Trophoblast cell (in vitro differentiated cells and primary cell): Measurements from ENCODE around the gene ZNF341.

Source experiments
- DNase-seq, 2 donors: peaks; one replicate each; pipeline ENCODE4 v3.0.0-alpha.2; 2016
- H2AFZ ChIP-seq: 2 replicates; pipeline ENCODE4 v1.6.1; 2013; ENCODE audit warnings: low read length, moderate library complexity, mild to moderate bottlenecking; ENCODE audit not compliant: insufficient read depth, poor library complexity
- H2AK5ac ChIP-seq: 2 replicates; pipeline ENCODE4 v1.6.1; 2013; ENCODE audit warnings: mild to moderate bottlenecking, low read length
- H2BK120ac ChIP-seq: 2 replicates; pipeline ENCODE4 v1.6.1; 2013; ENCODE audit warnings: low read length, mild to moderate bottlenecking, moderate library complexity; ENCODE audit not compliant: insufficient read depth, poor library complexity
- H2BK12ac ChIP-seq: 2 replicates; pipeline ENCODE4 v1.6.1; 2013; ENCODE audit warnings: mild to moderate bottlenecking, low read length, moderate library complexity
- H2BK5ac ChIP-seq: 2 replicates; pipeline ENCODE4 v1.6.1; 2013; ENCODE audit warnings: low read length, low read depth, moderate library complexity, mild to moderate bottlenecking; ENCODE audit not compliant: poor library complexity
- H3K14ac ChIP-seq: 2 replicates; pipeline ENCODE4 v1.6.1; 2013; ENCODE audit warnings: mild to moderate bottlenecking, low read length
- H3K18ac ChIP-seq: 2 replicates; pipeline ENCODE4 v1.6.1; 2013; ENCODE audit warnings: mild to moderate bottlenecking, low read length
- H3K23ac ChIP-seq: 2 replicates; pipeline ENCODE4 v1.6.1; 2013; ENCODE audit warnings: low read length
- H3K27ac ChIP-seq: 2 replicates; pipeline ENCODE4 v1.5.1; 2013; ENCODE audit warnings: low read depth, mild to moderate bottlenecking, inconsistent platforms, low read length, moderate library complexity
- H3K27me3 ChIP-seq: 2 replicates; pipeline ENCODE4 v1.6.1; 2013; ENCODE audit warnings: inconsistent platforms, mild to moderate bottlenecking, low read length, moderate library complexity; ENCODE audit not compliant: insufficient read depth
- H3K36me3 ChIP-seq, 2 experiments: 1 replicate in 1 of 2; 2 replicates in 1 of 2; pipeline ENCODE4 v1.6.1; 2013; ENCODE audit warnings: low read length in 2 of 2, mild to moderate bottlenecking in 2 of 2, moderate library complexity in 1 of 2; ENCODE audit not compliant: insufficient read depth in 2 of 2, control insufficient read depth in 1 of 2
- H3K4ac ChIP-seq: 2 replicates; pipeline ENCODE4 v1.6.1; 2013; ENCODE audit warnings: low read depth, mild to moderate bottlenecking, low read length, moderate library complexity
- H3K4me1 ChIP-seq, 2 experiments: 1 replicate in 1 of 2; 2 replicates in 1 of 2; pipeline ENCODE4 v1.6.1; 2013; ENCODE audit warnings: low read length in 2 of 2, mild to moderate bottlenecking in 2 of 2, moderate library complexity in 1 of 2; ENCODE audit not compliant: insufficient read depth in 2 of 2, control insufficient read depth in 1 of 2
- H3K4me2 ChIP-seq: 2 replicates; pipeline ENCODE4 v1.6.1; 2013; ENCODE audit warnings: inconsistent platforms, mild to moderate bottlenecking, low read length, moderate library complexity
- H3K4me3 ChIP-seq: 2 replicates; pipeline ENCODE4 v1.5.1; 2013; ENCODE audit warnings: mild to moderate bottlenecking, low read depth, low read length, inconsistent platforms
- H3K79me1 ChIP-seq: one replicate; pipeline ENCODE4 v1.6.1; 2013; ENCODE audit warnings: low read length
- H3K79me2 ChIP-seq: 2 replicates; pipeline ENCODE4 v1.6.1; 2013; ENCODE audit warnings: low read length, mild to moderate bottlenecking; ENCODE audit not compliant: control insufficient read depth, insufficient read depth, poor library complexity
- H3K9ac ChIP-seq: 2 replicates; pipeline ENCODE4 v1.6.1; 2013; ENCODE audit warnings: mild to moderate bottlenecking, low read length
- H3K9me3 ChIP-seq: 2 replicates; pipeline ENCODE4 v1.6.1; 2013; ENCODE audit warnings: low read depth, mild to moderate bottlenecking, control low read depth, inconsistent platforms, low read length; ENCODE audit not compliant: insufficient read depth
- H4K12ac ChIP-seq: 2 replicates; pipeline ENCODE4 v1.6.1; 2013; ENCODE audit warnings: low read depth, mild to moderate bottlenecking, low read length, moderate library complexity
- H4K8ac ChIP-seq: 2 replicates; pipeline ENCODE4 v1.6.1; 2013; ENCODE audit warnings: low read depth, mild to moderate bottlenecking, low read length, moderate library complexity
- H4K91ac ChIP-seq: one replicate; pipeline ENCODE4 v1.6.1; 2013; ENCODE audit warnings: low read depth, mild to moderate bottlenecking, low read length, moderate library complexity
- WGBS: extraction: QIAGEN DNeasy Blood & Tissue Kit; methylation state at CpG from one replicate; pipeline ENCODE4 v1.1.7; 2013; ENCODE audit warnings: missing lambda C conversion rate; ENCODE audit not compliant: insufficient read length, insufficient coverage; ENCODE audit errors: extremely low coverage; 5-methylcytosine and 5-hydroxymethylcytosine counted together

The ZNF341 gene

GRCh38 chr20:33757458-33757857 lies 25.7 kb downstream of the ZNF341 start:
- H3K18ac ChIP-seq: no peak overlapping the region
- WGBS: no CpG with 5 or more reads among the region's 1 CpG
- H3K27ac ChIP-seq: no peak overlapping the region
- no peak overlapping the region for H4K12ac ChIP-seq
- H2BK120ac ChIP-seq: no peak overlapping the region
- H3K4me2 ChIP-seq: no peak overlapping the region
- no peak for DNase-seq
- H3K23ac ChIP-seq: no peak overlapping the region
- H2AFZ ChIP-seq: no peak overlapping the region
- no peak overlapping the region for H3K14ac ChIP-seq
- peaks cover 2% of the 10 kb centered on the region for H3K9me3 ChIP-seq
- no peak overlapping the region for H4K91ac ChIP-seq
- H2BK5ac ChIP-seq: no peak overlapping the region
- H3K4me3 ChIP-seq: no peak overlapping the region
- H2AK5ac ChIP-seq: no peak overlapping the region
- no peaks in the 10 kb centered on the region for H3K27me3 ChIP-seq
- H3K9ac ChIP-seq: no peak overlapping the region
- H3K36me3 ChIP-seq: peaks cover 9 to 13% of the 10 kb centered on the region in 2 experiments
- H4K8ac ChIP-seq: no peak overlapping the region
- no peak overlapping the region for H2BK12ac ChIP-seq
- no peak overlapping the region for H3K4ac ChIP-seq
- no peaks in the 10 kb centered on the region for H3K79me2 ChIP-seq
- H3K4me1 ChIP-seq: peaks cover 0 to 5% of the 10 kb centered on the region in 2 experiments
- H3K79me1 ChIP-seq: no peaks in the 10 kb centered on the region

- H3K79me1 ChIP-seq: no peaks in the 10 kb centered on the region
- no peak overlapping the region for H2AK5ac ChIP-seq
- no peak overlapping the region for H4K8ac ChIP-seq
- no peak overlapping the region for H2BK120ac ChIP-seq
- WGBS: no CpG with 5 or more reads among the region's 13 CpGs
- no peak overlapping the region for H4K12ac ChIP-seq
- no peak overlapping the region for H3K14ac ChIP-seq
- H3K27ac ChIP-seq: no peak overlapping the region
- no peak overlapping the region for H2BK12ac ChIP-seq
- H3K4me1 ChIP-seq: peaks cover 0 to 3% of the 10 kb centered on the region in 2 experiments
- no peak overlapping the region for H2AFZ ChIP-seq
- H3K79me2 ChIP-seq: no peaks in the 10 kb centered on the region
- H3K36me3 ChIP-seq: peaks cover 3 to 9% of the 10 kb centered on the region in 2 experiments
- no peak overlapping the region for H3K18ac ChIP-seq
- no peak overlapping the region for H3K4ac ChIP-seq
- H3K23ac ChIP-seq: no peak overlapping the region
- H3K4me3 ChIP-seq: no peak overlapping the region
- H3K4me2 ChIP-seq: no peak overlapping the region
- no peaks in the 10 kb centered on the region for H3K27me3 ChIP-seq
- H3K9me3 ChIP-seq: no peaks in the 10 kb centered on the region
- no peak overlapping the region for H4K91ac ChIP-seq
- no peak for DNase-seq
- H3K9ac ChIP-seq: no peak overlapping the region
- H2BK5ac ChIP-seq: no peak overlapping the region
Measured at GRCh38 chr20:33761698-33762250, 30.0 kb downstream of the ZNF341 start.

GRCh38 chr20:33765099-33765498 lies 33.3 kb downstream of the ZNF341 start:
- Histone ChIP-seq H3K18ac (no peak overlapping the region), H3K79me2 (no peaks in the 10 kb centered on the region), H2BK5ac (no peak overlapping the region), H2BK12ac (no peak overlapping the region), H4K8ac (no peak overlapping the region), H3K27ac (no peak overlapping the region), H2BK120ac (no peak overlapping the region), H3K4me3 (no peak overlapping the region), H3K4me2 (no peak overlapping the region), H3K4ac (no peak overlapping the region), H3K27me3 (no peaks in the 10 kb centered on the region), H3K9ac (no peak overlapping the region), H3K36me3 (peaks cover 0 to 5% of the 10 kb centered on the region in 2 experiments), H3K9me3 (no peaks in the 10 kb centered on the region), H3K14ac (no peak overlapping the region), H3K4me1 (peaks cover 0 to 5% of the 10 kb centered on the region in 2 experiments), H2AK5ac (no peak overlapping the region), H3K79me1 (no peaks in the 10 kb centered on the region), H3K23ac (no peak overlapping the region), H4K91ac (no peak overlapping the region), H4K12ac (no peak overlapping the region), H2AFZ (no peak overlapping the region)
- no peak for DNase-seq
- WGBS: no CpG with 5 or more reads among the region's 2 CpGs

- DNase-seq: no peak
- no peak overlapping the region for H3K4me3 ChIP-seq
- peaks cover 0 to 5% of the 10 kb centered on the region in 2 experiments for H3K36me3 ChIP-seq
- no peak overlapping the region for H2BK12ac ChIP-seq
- H4K8ac ChIP-seq: no peak overlapping the region
- H3K18ac ChIP-seq: no peak overlapping the region
- H3K9me3 ChIP-seq: no peaks in the 10 kb centered on the region
- no peak overlapping the region for H3K27ac ChIP-seq
- H3K79me2 ChIP-seq: no peaks in the 10 kb centered on the region
- no peak overlapping the region for H3K23ac ChIP-seq
- H3K9ac ChIP-seq: no peak overlapping the region
- H3K4me2 ChIP-seq: no peak overlapping the region
- H2BK5ac ChIP-seq: no peak overlapping the region
- H4K12ac ChIP-seq: no peak overlapping the region
- no CpG with 5 or more reads among the region's 5 CpGs for WGBS
- H3K4me1 ChIP-seq: peaks cover 0 to 5% of the 10 kb centered on the region in 2 experiments
- H2BK120ac ChIP-seq: no peak overlapping the region
- H4K91ac ChIP-seq: no peak overlapping the region
- no peak overlapping the region for H3K4ac ChIP-seq
- no peak overlapping the region for H3K14ac ChIP-seq
- H2AK5ac ChIP-seq: no peak overlapping the region
- H3K27me3 ChIP-seq: no peaks in the 10 kb centered on the region
- no peak overlapping the region for H2AFZ ChIP-seq
- no peaks in the 10 kb centered on the region for H3K79me1 ChIP-seq
Measured at GRCh38 chr20:33765592-33765991, 33.8 kb downstream of the ZNF341 start.
